Subcutaneous adipose tissue (tissue), 4 donors: Measurements from ENCODE around the gene PRKAR2B. TPM values are rescaled to one million over a fixed set of nuclear protein-coding genes. Genes with fewer than 3 reads are reported as not detected.

ENCODE experiments used
- CTCF ChIP-seq: fragments of 450-650 bp; IDR thresholded peaks from one replicate; pipeline ENCODE4 v1.5.1; 2016; ENCODE audit warnings: low read depth, mild to moderate bottlenecking, control low read depth, antibody characterized with exemption, moderate library complexity
- total RNA-seq, 4 donors: library from RNA; depleted of rRNA; stranded (reverse); fragments of >200 nt; gene quantifications; one replicate each; pipeline ENCODE4 v1.1.0, GENCODE V29; 2016

The PRKAR2B gene
- total RNA-seq, 4 donors from 2014 or later: 224 to 678 (median 404) TPM

GRCh38 chr7:107068156-107068555, 23.7 kb downstream of the PRKAR2B start:
- no peak for TF ChIP-seq CTCF

GRCh38 chr7:107069457-107069856, 25.0 kb downstream of the PRKAR2B start:
- TF ChIP-seq CTCF: no peak

DNA sequence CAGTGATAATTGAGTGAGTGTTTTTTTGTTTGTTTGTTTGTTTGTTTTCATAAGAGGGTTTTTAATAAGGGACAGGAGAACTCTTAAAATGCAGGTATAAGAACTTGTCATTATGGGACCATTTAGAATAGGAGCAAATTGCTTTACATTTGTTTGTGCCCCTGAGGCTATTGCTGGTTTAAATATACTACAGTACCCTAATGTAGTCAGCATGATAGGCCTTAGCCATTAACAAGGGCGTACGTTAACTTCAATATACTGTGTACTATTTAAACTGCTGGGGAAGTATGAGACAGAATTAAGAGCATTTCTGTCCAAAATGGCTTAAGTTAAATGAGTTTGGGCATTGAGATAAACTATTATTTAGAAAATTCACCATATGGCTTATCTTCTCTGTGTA, 26.2 kb downstream of the PRKAR2B start:
- TF ChIP-seq CTCF: no peak

- TF ChIP-seq CTCF: no peak
Measured at GRCh38 chr7:107071129-107071528, 26.6 kb downstream of the PRKAR2B start.

GRCh38 chr7:107072133-107072532, 27.6 kb downstream of the PRKAR2B start:
- TF ChIP-seq CTCF: no peak

DNA sequence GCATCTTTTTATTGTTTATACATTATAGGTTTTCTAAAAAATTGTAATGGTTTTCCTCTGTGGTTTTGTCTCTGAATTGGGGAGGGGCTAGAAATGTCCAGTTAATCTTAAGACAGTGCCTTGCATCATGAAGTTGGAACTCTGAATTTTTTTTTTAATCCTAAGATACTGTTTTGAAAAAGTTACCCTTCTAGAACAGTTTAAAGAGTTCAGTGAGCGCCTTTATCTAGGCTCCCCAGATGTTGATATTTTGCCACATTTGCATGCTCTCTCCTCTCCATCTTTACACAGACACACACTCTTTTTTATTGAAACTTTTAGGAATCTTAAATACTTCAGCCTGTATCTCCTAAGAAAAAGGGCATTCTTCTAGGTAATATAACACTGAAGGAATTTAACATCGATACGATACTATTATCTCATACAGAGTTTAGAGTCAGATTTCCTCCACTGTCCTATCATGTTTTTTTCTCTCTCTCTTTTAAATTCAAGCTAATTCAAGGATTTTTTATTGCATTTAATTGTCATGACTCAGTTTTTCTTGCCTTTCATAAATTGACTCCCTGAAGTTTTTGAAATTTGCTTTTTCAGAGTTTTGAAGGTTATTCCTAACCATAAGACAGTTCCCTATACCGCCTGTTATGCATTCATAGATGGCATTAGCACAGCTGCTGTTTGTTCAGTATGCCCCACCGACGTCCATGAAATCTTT, 31.5 kb downstream of the PRKAR2B start:
- TF ChIP-seq CTCF: no peak

DNA sequence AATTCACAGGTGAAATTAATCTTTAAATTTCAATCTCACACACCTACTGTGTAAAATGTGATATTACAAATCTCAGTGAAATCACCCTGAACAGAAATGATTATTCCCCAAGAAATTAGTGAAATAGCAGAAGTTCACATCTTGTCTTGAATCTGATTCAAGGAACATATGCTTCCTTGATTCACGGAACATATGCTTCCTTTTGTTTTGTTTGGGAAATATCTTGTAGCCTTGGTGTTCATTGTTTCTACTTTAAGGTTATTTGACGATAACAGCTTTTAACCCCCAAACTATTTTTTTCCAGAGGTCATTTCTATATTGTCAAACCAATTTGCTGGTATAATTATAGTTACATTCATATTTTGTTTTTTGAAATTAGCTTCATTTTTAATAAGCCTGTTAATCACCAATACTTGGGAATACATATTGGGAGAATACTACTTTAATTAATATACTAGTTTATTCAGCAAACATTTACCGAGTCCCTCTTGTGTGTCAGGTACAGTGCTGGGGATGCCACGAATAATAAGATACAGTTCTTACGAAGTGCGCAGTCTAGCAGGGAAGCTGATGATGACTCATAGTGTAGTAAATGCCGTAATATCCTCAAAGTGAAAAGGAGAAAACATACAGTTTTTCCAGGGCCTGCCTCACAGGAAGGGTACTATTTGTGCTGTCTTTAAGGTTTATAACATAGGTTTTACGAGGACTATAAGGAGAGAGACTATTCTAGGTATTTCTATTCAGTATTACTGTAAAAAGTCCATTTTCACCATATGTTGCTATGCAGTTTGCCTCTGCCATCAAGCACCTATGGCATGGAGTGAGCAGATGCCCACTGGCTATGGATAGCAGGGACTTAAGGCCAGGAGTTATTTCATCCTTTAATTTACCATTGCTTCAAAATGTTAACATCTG, 32.5 kb downstream of the PRKAR2B start:
- TF ChIP-seq CTCF: no peak
